ENCODE data around the gene RSKR. TPM values are rescaled to one million over a fixed set of nuclear protein-coding genes. Genes with fewer than 3 reads are reported as not detected.
A peak's percentile ranks its signal among the peaks of the same experiment; 100 is the strongest.
"Not testable (repeated sequence)": the region's sequence is repeated elsewhere in the genome, so short reads cannot be mapped to it uniquely, and the experiment has no call there.

The RSKR gene
- total RNA-seq, 1 donor from 2014 or later = 12.3 TPM

GRCh38 chr17:28578246-28579195, 35.5 kb downstream of the RSKR start:
- peaks cover 5% of the 10 kb centered on the region for H3K4me1 ChIP-seq
- no peak overlapping the region for H3K4me3 ChIP-seq
- ATAC-seq = no peak
- no peak for DNase-seq
- no peaks in the 10 kb centered on the region for H3K9me3 ChIP-seq
- H3K36me3 ChIP-seq = no peaks in the 10 kb centered on the region
- H3K27ac ChIP-seq = no peak overlapping the region
- intact Hi-C loops (cut with DNase I) = no loop called here
- TF ChIP-seq, protein P1, sequence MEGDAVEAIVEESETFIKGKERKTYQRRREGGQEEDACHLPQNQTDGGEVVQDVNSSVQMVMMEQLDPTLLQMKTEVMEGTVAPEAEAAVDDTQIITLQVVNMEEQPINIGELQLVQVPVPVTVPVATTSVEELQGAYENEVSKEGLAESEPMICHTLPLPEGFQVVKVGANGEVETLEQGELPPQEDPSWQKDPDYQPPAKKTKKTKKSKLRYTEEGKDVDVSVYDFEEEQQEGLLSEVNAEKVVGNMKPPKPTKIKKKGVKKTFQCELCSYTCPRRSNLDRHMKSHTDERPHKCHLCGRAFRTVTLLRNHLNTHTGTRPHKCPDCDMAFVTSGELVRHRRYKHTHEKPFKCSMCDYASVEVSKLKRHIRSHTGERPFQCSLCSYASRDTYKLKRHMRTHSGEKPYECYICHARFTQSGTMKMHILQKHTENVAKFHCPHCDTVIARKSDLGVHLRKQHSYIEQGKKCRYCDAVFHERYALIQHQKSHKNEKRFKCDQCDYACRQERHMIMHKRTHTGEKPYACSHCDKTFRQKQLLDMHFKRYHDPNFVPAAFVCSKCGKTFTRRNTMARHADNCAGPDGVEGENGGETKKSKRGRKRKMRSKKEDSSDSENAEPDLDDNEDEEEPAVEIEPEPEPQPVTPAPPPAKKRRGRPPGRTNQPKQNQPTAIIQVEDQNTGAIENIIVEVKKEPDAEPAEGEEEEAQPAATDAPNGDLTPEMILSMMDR (IDR thresholded peaks at IDR 0.05) = no peak
- no peaks in the 10 kb centered on the region for H3K27me3 ChIP-seq

DNA sequence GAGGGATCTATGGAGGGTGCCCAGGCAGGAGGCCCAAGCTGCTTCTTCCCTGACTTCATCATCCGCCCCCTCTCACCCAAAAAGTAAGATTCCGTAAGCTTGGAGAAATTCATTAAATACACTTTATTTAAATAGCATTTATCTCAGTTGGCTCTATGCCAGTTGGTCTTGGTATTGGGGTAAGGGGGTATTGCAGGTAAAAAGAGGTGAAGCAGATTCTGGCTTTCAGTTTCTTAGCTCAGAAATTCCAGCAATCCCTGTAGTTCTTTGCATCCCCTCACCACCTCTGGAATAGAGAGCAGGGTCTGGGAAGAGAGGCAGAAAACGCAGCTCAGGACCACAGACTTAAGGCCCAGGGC, 36.5 kb downstream of the RSKR start:
- H3K27me3 ChIP-seq = no peaks in the 10 kb centered on the region
- H3K9me3 ChIP-seq = no peaks in the 10 kb centered on the region
- DNase-seq = no peak
- intact Hi-C loops (cut with DNase I) = no loop called here
- H3K4me3 ChIP-seq = no peak overlapping the region
- H3K4me1 ChIP-seq = peaks cover 7% of the 10 kb centered on the region
- H3K36me3 ChIP-seq = no peaks in the 10 kb centered on the region
- TF ChIP-seq, protein P1 (IDR thresholded peaks at IDR 0.05) = no peak
- no peak for ATAC-seq
- no peak overlapping the region for H3K27ac ChIP-seq

DNA sequence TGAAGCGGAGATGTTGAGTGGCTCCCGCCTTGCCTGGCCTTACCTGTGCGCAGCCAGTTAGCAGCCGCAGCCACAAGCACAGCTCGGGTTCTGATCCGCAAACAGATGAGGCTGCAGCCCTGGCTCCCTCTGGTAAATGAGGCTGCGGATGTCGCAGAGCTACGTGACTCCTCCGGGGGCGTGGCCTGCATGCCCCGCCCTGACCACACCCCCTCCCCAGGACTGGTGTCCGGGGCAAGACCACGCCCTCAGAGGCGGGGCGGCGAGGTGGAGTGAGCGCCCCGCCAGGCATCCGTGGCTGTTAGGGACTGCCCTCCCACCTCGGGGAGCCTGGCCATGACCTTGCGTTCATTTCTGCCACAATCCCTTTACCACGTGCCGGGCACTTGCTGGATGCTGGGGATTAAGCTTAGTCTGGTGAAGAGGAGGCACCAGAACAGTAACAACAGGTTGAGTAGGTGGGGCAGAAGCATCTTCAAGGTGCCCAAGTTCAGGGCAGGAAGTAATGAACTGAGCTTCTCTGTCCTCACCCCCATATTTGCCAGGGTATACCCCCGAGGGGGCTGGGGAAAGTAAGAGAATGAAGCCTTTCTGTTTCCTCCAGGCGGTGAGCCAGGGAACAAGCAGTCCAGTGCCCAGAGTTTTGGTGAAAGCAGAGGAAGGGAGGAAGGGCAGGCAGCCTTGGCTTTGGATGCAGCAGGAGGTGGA, 37.1 kb downstream of the RSKR start, which contains the start of gene ALDOC:
TSS of gene ALDOC (minus strand) at position 138 of the 708 bp plus-strand sequence. CDS start 1,363 bp downstream, outside the sequence.
- Histone ChIP-seq H3K27ac (no peak within 1 kb of the TSS), H3K9me3 (no peaks in the 10 kb centered on the region), H3K4me1 (peaks cover 12% of the 10 kb centered on the region), H3K27me3 (no peaks in the 10 kb centered on the region), H3K36me3 (no peaks in the 10 kb centered on the region), H3K4me3 (peak within 1 kb of the TSS; percentile 33)
- ATAC-seq (peak; percentile 99), DNase-seq (peak; percentile 99)
- intact Hi-C loops (cut with DNase I) = no loop called here
- TF ChIP-seq, protein P1 (IDR thresholded peaks at IDR 0.05) = no peak

DNA sequence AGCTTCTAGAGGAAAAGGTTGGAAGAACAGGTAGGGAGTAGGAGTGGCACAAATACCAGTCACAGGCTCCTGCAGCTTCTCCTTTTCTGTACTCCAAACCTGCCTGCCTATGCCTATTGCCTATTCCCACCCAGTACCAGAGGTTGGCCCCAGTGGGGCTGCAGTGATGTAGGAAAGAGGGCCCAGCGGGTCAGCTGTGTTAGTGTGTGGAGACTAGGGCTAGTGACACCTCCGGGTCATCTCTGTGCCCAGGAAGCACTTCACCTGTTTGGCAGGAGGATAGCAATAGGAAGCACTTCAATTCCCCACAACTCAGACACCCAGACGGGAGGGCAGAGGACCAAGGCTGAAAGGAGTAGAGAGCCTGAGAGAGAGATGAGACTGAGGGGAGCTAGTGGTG, 38.0 kb downstream of the RSKR start:
- ATAC-seq; H3K27ac ChIP-seq; H3K27me3 ChIP-seq; H3K9me3 ChIP-seq; intact Hi-C loops (cut with DNase I); H3K4me3 ChIP-seq; DNase-seq; H3K36me3 ChIP-seq: not testable (repeated sequence)
- H3K4me1 ChIP-seq = peaks cover 14% of the 10 kb centered on the region

GRCh38 chr17:28575126-28575795, 38.7 kb downstream of the RSKR start:
- Histone ChIP-seq H3K4me1 (peaks cover 17% of the 10 kb centered on the region), H3K9me3 (no peaks in the 10 kb centered on the region), H3K27me3 (no peaks in the 10 kb centered on the region), H3K27ac (no peak overlapping the region), H3K4me3 (no peak overlapping the region), H3K36me3 (no peaks in the 10 kb centered on the region)
- ATAC-seq = no peak
- DNase-seq = no peak
- TF ChIP-seq, protein P1 (IDR thresholded peaks at IDR 0.05) = no peak
- intact Hi-C loops (cut with DNase I) = no loop called here
